ENCODE results near the gene AACS.
A peak's percentile ranks its signal among the peaks of the same experiment; 100 is the strongest.

The AACS gene

DNA sequence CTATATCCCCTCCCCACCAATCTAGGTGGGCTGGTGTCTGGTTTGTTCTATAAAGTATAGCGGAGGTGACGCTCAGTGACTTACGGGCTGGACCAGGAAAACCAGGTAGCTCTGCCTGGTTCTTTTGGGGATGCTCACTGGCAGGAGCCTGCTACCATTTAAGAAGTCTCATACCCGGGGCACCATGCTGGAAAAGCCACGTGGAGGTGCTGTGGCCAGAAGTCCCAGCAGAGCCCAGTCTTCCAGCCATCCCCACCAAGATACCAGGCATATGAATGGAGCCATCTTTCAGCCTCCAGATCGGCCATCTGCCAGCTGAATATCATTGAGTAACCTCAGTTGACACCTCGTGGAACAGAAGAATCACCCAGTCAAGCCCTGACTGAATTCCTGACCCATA is 87.2 kb downstream of the AACS start:
- DNase-seq (ENCODE audit: low read depth in 3 of 3) = no peak

DNA sequence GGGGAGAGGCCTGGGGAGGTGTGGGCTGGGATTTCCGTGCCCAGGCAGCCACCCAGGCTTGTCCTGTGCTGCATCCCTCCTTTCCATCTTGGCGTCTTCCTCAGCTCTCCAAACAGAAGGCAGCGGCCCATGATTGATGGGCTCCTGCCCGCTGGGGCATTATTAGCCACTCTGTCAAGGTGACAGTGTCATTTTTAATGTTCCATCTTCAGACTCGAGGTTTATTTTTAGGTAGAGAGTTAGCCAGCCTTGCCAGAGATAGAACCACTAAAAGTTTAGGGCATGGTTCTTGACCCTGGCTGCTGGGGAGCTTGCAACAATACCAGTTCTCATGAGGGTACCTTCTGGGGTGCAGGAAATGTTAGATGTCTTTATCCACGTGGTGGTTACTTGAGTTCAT is 90.1 kb downstream of the AACS start:
- no peak for DNase-seq (ENCODE audit: low read depth in 3 of 3)

DNA sequence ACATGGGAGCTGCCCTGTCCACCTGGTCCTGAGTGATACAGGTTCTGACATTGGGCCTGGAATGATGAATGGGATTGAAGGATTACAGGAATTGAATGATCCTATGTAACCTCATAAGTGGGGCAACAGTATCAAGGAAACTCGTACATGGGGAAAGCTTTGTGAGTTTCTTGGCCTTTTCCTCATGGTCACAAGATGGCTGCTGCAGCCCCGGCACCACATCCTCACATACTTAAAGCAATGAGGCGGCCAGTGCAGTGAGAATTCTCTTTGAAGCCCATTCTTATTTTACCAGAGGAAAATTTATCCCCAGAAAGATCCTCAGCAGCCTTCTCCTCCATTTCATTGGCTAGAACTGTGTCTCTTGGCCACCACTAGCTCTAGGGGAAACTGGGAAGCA is 91.9 kb downstream of the AACS start:
- no peak for DNase-seq (ENCODE audit: low read depth in 3 of 3)

DNA sequence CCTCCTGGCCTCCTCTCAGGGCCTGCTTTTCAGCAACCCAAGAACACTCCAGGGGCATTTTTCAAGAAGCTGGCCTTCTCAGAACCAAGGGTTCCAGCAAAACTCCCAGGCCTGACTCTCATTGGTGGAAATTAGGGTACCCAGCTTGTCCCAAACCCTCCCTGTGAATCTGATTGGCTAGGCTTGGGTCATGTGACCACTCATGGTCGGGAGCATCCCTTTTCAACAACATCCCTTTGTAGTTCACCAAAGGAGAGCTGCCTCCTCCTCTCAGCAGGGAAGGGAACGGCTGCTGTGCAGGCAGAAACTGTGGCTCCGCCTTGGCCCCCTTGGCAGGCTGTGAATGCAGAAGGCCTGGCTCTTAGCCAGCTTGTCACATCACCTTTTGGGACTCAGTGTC is 94.5 kb downstream of the AACS start:
- DNase-seq (ENCODE audit: low read depth in 3 of 3) = no peak

DNA sequence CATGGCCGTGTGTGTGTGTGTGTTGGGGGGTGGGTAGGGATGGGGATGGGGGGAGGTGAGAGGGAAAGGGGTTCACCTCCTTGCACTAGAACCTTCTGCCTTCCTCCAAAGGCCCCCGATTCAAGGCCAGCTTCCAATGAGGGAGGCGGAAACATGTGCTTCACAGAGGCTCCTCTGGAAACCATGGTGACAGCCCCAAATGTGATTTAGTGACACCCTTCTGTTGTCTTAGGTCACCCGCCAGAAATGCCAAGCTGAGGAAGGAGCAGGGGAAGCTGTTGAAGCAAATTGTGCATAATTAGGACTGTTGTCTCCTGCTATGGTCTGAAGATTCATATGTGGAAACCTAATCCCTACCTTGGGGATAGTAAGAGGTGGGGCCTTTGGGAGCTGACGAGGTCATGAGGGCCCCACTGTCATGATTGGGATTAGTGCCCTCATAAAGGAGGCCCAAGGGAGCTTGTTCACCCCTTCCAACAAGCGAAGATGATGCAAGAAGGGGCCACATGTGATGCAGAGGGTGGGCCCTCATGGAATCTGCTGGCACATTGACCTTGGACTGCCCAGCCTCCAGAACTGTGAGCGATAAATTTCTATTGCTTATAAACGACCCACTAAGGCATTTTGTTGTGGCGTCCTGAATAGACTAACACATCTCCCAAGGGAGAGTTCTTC is 95.2 kb downstream of the AACS start:
- DNase-seq (ENCODE audit: low read depth in 3 of 3) = no peak

DNA sequence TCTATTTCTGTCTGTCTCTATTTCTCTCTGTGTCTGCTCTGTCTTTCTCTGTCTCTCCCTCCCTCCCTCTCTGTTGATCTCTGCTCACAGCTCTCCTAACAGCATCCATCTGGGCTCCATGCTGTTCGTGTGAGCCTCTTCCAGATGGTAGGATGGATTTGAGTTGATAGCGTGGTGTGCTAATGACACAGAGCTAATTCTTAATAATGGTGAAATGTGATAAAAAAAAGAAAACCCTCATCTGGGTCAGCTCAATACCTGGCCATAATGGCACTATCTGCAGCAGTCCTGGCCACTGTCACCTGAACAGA is 96.4 kb downstream of the AACS start:
- DNase-seq (ENCODE audit: low read depth in 3 of 3) = no peak

DNA sequence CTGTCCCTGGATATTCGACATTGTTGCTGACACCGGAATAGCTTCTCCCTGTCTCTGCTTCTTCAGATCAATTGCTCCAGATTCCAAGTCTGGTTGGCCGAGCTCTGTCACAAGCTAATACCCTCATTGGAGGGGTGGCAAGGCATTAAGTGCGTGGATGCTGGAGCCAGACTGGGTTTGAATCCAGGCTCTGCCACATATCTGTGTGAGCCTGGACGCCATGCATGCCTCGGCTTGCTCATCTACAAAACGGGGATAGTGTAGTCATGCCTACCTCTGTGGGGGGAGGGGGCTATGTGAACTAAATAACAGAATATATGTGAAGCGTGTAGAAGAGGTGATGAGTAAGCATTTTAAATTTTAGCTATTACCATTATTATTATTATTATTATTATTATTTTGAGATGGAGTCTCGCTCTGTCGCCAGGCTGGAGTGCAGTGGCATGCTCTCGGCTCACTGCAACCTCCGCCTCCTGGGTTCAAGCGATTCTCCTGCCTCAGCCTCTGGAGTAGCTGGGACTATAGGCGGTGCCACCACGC is 97.3 kb downstream of the AACS start:
- no peak for DNase-seq (ENCODE audit: low read depth in 3 of 3)

DNA sequence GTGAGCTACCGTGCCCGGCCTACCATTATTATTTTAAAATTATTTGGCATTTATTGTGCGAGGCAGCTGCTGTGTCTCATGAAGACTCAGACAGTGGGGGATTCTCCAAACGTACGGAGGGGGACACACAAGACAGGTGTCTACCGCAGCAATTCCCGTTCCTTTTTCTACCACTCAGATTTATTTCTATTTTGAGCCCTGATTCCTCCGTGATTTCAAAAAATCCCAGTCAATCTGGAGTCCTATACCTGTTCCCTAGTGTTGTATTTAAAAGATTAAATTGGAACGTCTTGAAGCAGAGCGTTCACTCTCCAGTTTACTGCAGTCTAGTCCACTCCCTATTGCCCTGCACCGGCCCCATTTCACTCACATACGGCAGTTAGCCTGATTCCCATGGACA is 97.9 kb downstream of the AACS start:
- DNase-seq (ENCODE audit: low read depth in 3 of 3) = no peak

DNA sequence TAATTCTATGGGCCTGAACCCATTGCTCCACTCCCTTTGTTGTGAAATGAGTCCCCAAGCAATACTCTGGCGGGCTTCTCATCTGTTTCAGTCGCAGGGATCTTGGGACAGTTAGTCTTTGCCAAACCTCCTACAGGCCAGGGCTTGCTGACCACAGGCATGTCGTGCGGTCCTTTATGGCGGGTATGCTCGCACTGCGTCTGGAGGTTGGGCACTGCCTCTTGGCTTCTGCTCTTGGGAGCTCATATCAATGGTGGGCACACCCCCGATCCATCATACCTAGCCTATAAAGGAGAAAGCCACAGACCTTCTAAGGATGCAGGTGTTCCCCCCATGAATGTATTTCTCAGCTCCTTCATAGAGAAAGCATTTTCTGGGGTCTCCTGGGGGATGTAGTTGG is 99.3 kb downstream of the AACS start:
- DNase-seq (ENCODE audit: low read depth in 3 of 3) = no peak

DNA sequence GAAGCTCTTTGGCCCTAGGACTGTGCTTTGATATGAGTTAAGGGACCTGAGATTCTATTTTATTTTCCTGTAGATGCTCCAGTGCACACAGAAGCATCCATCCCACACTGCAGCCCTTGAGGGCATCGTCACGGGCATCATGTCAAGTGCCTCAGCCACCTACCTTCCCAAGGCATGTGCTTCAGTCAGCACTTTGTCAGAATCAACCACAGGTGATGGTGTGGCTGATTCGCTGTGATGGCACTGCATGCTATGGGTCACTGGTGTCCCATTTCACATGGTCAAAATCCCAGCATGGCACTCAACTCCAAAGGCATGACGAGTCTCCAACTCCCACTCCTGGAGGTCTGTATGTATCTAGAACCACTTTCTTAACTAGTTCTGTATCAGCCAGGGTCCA is 100.8 kb downstream of the AACS start:
- DNase-seq (ENCODE audit: low read depth in 3 of 3) = no peak

DNA sequence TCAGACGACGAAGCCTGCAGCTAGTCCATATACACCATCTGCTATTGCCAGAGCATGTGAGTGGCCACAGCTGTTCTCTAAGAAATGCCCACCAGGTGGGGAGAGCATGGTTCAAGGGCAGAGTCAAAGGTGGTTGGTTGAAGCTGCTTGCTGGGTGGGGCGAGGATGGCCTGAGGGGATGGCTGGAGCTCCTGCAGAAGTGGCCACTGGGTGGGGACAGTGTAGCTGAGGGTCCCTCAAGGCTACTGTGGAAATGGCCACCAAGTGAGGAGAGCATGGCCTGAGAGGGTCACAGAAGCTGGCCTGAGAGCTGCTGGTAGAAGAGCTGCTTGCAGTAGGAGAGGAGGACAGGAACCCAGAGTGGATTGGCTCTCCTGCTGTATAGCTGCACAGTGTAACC is 102.4 kb downstream of the AACS start:
- DNase-seq (ENCODE audit: low read depth in 3 of 3) = no peak

DNA sequence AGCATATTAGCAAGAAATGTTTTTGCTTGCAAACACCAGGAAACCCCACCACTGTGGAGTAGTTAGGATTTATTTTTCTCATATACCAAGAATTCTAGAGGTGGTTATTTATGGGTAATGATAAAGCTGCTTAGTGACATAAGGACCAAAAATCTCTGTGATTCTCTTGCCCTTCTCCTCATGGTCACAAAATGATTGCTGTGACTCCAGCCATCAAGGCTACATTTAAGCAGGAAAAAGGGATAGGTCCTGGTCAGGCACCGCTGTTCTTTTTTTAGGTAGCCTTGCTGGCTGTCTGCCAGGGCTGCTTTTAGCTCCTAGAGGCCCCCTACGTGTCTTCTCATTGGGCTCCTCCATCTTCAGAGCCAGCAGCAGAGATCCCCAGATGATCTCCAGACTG is 104.2 kb downstream of the AACS start:
- DNase-seq (ENCODE audit: low read depth in 3 of 3) = no peak

DNA sequence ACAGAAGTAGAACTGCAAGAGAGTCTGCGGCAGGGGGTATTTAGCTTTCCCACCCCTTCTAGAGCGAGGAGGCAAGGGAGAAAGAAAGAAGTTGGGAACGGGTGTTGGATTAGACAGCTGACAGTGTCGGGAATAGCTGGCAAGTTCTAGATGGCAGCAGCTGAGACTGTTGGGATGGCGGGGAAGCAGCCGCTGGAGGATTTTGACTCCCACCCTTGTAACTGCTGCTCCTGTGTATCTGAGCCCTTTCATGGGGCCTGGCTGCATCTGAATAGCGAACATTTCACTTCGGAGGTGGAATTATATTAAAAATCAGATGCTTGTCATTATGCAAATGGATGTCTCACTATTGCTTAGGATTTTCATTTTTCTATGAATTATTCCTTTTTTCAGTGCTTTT is 104.6 kb downstream of the AACS start:
- no peak for DNase-seq (ENCODE audit: low read depth in 3 of 3)

DNA sequence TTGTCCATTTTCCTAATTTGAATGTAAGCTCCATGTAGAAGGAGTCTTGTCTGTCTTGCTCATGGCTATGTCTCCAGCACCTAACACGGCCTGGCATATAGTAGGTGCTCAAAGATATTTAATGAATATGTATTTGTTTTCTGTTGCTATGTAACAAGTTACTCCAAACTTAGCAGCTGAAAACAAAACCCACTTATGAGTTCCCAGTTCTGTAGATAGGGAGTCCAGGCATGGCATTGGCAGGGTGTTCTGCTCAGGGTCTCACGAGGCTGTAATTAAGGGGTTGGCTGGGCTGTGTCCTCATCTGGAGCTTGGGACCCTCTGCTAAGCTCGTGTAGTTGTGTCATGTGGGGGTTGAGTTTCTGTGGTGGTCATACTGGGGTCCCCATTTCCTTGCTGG is 106.0 kb downstream of the AACS start:
- no peak for DNase-seq (ENCODE audit: low read depth in 3 of 3)

DNA sequence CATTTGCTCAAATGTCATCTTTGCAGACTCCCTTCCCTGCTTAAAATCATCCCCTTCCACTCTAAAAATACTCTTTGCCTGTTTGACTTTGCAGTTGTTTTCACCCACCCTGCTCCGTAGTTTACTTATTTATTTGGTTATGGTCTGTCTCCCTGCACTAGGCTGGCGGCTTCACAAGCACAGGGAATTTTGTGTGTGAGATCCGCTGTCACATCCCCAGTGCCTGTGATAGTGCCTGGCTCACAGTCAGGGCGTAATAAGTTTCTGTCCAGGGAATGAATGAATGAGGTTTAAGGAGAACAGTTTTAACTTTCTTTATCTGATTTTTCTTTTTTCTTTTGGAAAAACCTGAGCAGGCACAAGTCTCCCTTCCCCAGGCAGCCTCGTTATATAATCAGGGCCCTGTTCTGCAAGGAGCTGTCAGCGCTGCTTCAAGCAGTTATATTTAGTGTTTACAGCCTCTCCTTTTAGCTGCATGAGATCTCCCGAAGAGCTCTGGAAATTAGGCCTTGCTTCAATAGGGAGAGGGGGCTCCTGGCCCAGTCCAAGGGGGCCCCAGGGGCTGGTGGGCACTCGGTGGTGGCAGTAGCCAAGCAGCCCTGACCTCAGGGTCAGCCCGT is 107.1 kb downstream of the AACS start:
- no peak for DNase-seq (ENCODE audit: low read depth in 3 of 3)

DNA sequence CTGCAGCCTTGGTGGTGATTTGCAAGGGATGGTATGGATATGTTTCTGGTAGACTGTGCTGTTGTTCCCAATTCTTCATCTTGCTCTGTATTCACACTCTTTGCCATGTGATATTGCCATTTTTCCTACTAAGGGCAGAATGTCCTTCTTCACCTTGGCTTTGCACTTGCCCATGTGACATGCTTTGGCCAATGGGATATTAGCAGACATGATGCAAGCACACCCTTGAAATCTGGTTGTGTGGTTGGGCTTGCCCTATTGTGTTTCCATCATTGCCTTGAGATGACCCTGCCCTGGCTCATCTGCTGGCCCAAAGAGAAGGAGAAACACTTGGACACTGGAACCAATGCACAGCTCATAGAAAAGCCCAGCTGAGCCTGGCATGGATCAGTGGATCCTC is 110.3 kb downstream of the AACS start:
- DNase-seq (ENCODE audit: low read depth in 3 of 3) = no peak

DNA sequence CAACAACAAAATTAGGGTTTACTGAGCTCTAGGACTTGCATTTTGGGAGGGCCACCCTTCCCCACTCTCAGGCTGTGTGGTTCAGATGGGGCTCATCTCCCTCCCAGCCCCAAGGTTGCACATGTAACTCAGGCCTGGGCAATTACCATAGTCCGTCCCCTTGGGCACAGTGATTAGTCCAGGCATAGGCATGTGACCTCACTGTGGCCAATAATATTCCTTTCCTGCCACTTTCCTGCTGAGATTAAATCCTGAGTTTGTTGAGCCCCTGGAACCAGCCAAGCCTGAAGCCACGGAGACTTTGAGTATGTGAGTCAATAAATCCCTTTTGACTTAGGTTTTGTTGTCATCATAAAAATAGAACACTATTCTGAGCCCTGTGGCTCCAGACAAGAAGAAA is 113.0 kb downstream of the AACS start:
- DNase-seq (ENCODE audit: low read depth in 3 of 3) = no peak

DNA sequence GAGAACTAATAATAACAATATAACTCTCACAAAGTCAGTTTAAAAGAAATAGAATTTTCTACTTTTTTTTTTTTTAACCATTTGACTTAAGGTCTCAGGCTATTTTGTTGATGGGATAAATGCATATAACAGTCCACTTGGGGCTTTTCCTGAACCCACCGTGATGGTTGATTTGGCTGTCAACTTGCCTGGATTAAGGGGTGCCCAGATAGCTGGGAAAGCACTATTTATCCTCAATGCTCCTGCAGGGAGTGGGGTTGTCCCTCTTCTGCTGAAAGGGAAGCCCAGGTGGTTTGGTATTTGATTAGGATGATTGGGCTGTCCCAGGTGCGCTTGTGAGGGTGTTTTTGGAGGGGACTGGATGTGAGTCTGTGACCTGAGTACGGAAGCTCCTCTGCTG is 114.9 kb downstream of the AACS start:
- no peak for DNase-seq (ENCODE audit: low read depth in 3 of 3)

DNA sequence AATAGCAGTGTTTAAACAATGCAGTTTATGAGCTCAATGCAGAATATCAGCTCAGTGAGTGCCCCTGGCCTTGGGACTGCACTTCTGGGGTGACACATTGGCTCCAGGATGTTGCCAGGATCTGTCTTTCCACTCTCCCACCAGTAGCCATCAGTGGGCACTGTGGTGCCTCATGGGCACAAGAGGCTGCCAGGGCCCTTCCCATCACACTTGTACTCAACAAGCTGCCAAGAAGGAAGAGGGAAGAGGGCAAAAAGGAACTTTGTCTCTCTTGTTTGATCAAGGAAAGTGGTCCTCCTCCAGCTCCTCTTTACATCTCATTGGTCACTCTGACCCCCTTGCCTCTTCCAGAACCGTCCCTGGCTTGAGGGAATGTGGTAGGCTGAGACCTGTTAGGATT is 115.9 kb downstream of the AACS start:
- DNase-seq (ENCODE audit: low read depth in 3 of 3) = no peak

DNA sequence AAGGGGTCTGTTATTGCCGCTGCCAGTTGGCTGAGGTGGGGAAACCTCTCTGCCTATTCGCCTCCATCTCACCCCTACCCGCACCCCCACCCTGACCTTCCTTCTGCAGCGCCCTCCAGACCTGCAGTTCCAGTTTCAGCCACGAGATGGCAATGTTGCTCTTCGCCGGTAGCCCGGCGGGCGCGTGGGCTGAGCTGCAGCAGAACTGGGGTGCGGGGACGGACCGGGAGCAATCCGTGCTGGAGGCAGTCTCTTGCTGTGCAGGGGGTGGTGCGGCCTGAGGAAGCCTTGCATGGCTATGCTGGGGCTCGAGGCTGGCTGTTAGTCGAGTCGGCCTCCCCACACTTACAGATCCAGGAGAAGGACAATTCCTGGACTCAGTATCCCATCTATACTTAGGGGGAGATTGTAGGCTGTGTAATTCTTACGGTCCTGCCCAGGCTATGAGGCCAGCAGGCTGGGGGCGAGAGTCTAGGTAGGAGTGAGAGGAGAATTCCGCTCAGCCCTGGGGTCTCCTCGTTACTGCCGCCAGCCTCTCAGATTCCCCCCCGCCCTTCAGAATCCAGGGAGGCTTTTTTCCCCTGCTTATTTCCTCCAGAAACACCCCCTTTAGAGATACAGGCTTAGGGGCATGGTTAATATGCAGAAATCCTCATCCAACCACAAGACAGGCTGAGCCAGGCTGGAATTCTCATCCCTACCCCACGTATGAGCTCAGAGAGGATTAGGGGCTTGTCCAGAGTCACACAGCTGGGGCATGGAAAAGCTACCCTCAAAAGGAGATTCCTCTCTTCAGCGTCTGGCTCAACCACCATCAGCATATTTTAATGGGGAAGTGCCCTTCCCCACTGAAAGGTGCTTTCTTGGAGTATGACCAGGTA is 118.2 kb downstream of the AACS start:
- DNase-seq (ENCODE audit: low read depth in 3 of 3) = peak; percentile 52 to 71 (median 69)

DNA sequence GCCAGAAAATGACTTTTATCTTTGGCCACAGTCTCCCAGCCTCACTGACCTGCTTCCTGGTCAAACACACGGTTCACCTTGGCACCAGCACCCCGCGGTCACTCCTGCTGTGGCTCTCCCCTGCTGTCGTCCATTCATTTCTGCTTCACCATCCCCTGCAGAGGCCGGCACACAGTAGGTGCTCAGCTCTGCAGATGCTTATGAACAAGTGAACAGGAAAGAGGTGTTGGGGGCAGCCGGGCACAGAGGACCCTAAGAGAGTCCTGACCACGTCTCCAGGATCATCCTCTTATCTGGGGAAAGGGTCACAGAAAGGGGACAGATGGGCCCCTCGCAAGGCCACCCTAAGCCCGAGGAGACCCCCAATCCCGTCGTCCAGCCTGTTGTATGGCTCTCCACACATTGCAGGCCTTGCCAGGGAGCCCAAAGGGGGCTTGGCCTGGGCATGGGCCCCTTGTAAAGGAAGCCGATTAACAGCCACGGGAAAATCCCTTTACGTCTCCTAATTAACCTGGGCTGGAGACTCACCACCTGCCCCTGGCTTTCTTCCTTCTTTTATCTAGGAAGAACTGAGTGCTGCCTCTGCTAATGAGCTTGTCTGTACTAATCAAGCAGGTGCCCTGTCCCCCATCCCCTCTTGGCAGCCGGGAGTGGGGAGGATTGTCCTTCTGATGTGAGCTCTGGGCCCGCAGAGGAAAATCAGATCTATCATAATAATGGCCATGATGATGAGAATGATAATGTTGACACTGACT is 119.2 kb downstream of the AACS start:
- DNase-seq (ENCODE audit: low read depth in 3 of 3) = no peak

DNA sequence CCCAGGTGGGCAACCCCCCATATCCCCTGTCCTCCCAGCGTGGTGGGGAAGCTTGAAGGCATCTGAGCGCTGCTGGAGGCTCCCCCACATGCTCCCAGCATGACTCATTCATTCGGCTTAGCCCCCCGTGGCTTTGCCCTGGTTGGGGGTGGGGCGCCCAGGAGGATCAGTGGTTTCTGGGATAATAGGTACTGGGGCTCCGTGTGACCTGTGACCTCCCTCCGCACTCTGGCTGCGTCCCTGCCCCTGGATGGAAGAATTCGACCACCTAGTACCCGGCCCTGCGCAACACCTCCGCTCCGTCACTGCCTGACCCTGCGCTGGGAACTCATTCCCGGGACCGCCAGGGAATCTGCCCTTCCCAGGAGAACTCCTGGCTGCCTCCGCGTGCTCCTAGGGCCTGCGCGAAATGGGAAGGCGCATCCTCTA is 120.1 kb downstream of the AACS start:
- no peak for DNase-seq (ENCODE audit: low read depth in 3 of 3)
